ENCODE results near the gene SPATA19. TPM values are rescaled to one million over a fixed set of nuclear protein-coding genes. Genes with fewer than 3 reads are reported as not detected.
"Not testable (repeated sequence)": the region's sequence is repeated elsewhere in the genome, so short reads cannot be mapped to it uniquely, and the experiment has no call there.

Gene SPATA19
- total and polyA plus RNA-seq, 9 donors = not detected

- no peaks in the 10 kb centered on the region for H3K4me1 ChIP-seq (ENCODE audit: control insufficient read depth, insufficient read depth, low read length)
- no peaks in the 10 kb centered on the region for H3K9me3 ChIP-seq (replicated peaks; ENCODE audit: control insufficient read depth, low read depth, low read length)
- no peak overlapping the region for H3K4me3 ChIP-seq (ENCODE audit: low read length)
- no peaks in the 10 kb centered on the region for H3K27me3 ChIP-seq (ENCODE audit: control insufficient read depth, insufficient read depth, low read length)
- DNase-seq = no peak
- H3K36me3 ChIP-seq (ENCODE audit: control insufficient read depth, insufficient read depth, low read length) = no peaks in the 10 kb centered on the region
- no peak overlapping the region for H3K27ac ChIP-seq (ENCODE audit: low read length)
These were observed 22.1 kb upstream of the SPATA19 start for GRCh38 chr11:133867456-133867855.

GRCh38 chr11:133865466-133865865 lies 20.2 kb upstream of the SPATA19 start:
- Histone ChIP-seq H3K36me3 (ENCODE audit: control insufficient read depth, insufficient read depth, low read length) (no peaks in the 10 kb centered on the region), H3K4me1 (ENCODE audit: control insufficient read depth, insufficient read depth, low read length) (no peaks in the 10 kb centered on the region), H3K27me3 (ENCODE audit: control insufficient read depth, insufficient read depth, low read length) (no peaks in the 10 kb centered on the region), H3K4me3 (ENCODE audit: low read length) (no peak overlapping the region), H3K27ac (ENCODE audit: low read length) (no peak overlapping the region), H3K9me3 (replicated peaks; ENCODE audit: control insufficient read depth, low read depth, low read length) (no peaks in the 10 kb centered on the region)
- WGBS (ENCODE audit: insufficient coverage) = 94% methylated on average over 8 of the region's 11 CpGs
- no peak for DNase-seq

- WGBS (ENCODE audit: insufficient coverage) = 95% methylated on average over 26 of the region's 26 CpGs
- DNase-seq = no peak
These were observed 19.4 kb upstream of the SPATA19 start for GRCh38 chr11:133864756-133865155.

GRCh38 chr11:133860151-133860550 lies 14.8 kb upstream of the SPATA19 start:
- WGBS (ENCODE audit: insufficient coverage) = 71% methylated on average over 3 of the region's 6 CpGs
- Histone ChIP-seq H3K36me3 (ENCODE audit: control insufficient read depth, insufficient read depth, low read length) (no peaks in the 10 kb centered on the region), H3K9me3 (replicated peaks; ENCODE audit: control insufficient read depth, low read depth, low read length) (no peaks in the 10 kb centered on the region), H3K27me3 (ENCODE audit: control insufficient read depth, insufficient read depth, low read length) (peaks cover under 1% of the 10 kb centered on the region), H3K4me1 (ENCODE audit: control insufficient read depth, insufficient read depth, low read length) (no peaks in the 10 kb centered on the region), H3K4me3 (ENCODE audit: low read length) (no peak overlapping the region), H3K27ac (ENCODE audit: low read length) (no peak overlapping the region)
- DNase-seq = no peak

More at GRCh38 chr11:133864756-133865155, 19.4 kb upstream of the SPATA19 start:
- no peaks in the 10 kb centered on the region for H3K4me1 ChIP-seq (ENCODE audit: control insufficient read depth, insufficient read depth, low read length)
- H3K9me3 ChIP-seq (replicated peaks; ENCODE audit: control insufficient read depth, low read depth, low read length) = no peaks in the 10 kb centered on the region
- H3K27me3 ChIP-seq (ENCODE audit: control insufficient read depth, insufficient read depth, low read length) = no peaks in the 10 kb centered on the region
- no peak overlapping the region for H3K27ac ChIP-seq (ENCODE audit: low read length)
- no peaks in the 10 kb centered on the region for H3K36me3 ChIP-seq (ENCODE audit: control insufficient read depth, insufficient read depth, low read length)
- no peak overlapping the region for H3K4me3 ChIP-seq (ENCODE audit: low read length)

DNA sequence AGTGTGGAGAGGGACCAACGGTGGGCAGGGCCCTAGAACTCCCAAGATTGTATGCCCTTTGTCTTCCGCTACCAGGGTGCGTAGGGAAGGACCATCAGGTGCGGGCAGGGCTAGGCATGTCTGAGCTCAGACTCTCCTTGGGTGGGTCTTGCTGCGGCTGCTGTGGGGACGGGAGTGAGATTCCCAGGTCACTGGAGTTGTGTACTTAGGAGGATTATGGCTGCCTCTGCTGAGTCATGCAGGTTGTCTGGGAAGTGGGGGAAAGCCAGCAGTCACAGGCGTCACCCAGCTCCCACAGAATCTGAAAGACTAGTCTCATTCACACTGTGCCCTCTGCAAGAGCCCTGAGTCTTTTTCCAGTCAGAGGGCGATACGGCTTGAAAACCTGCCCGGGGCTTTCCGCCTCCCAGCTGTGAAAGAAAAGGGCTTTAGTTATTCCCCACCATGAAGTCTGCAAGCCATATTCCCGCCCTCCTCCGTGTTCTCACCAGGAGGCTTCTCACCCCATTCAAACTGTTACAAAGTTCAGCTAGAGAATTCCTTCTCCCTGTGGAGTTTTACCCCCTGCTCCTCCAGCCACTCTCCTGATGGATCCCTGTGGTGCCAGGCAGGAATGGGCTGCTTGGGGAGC lies 9.1 kb upstream of the SPATA19 start:
- H3K4me3 ChIP-seq (ENCODE audit: low read length); H3K27me3 ChIP-seq (ENCODE audit: control insufficient read depth, insufficient read depth, low read length); H3K9me3 ChIP-seq (replicated peaks; ENCODE audit: control insufficient read depth, low read depth, low read length); H3K4me1 ChIP-seq (ENCODE audit: control insufficient read depth, insufficient read depth, low read length); DNase-seq; H3K27ac ChIP-seq (ENCODE audit: low read length); H3K36me3 ChIP-seq (ENCODE audit: control insufficient read depth, insufficient read depth, low read length): not testable (repeated sequence)
- 34% methylated on average over 9 of the region's 13 CpGs for WGBS (ENCODE audit: insufficient coverage)

DNA sequence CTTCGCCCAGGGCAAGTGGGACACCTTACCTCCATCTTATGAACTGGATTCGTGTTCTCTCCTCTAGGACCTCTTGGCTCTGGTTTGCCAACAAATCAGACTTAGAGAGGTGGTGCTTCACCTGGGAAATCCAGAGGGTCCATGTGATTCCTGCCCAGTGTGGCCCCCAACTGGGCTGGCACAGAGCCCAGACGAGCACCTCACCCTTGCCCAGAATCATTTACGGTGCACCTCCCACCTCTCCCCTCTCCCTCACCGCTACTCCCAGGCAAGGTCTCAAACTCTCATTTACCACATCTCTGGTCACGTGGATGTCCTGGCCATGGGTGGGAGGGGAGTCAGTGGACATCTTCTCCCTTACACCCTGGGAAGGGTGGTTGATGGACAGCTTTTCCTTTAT lies 1.1 kb downstream of the SPATA19 start:
- Histone ChIP-seq H3K4me3 (ENCODE audit: low read length) (no peak overlapping the region), H3K9me3 (replicated peaks; ENCODE audit: control insufficient read depth, low read depth, low read length) (no peaks in the 10 kb centered on the region), H3K4me1 (ENCODE audit: control insufficient read depth, insufficient read depth, low read length) (no peaks in the 10 kb centered on the region), H3K36me3 (ENCODE audit: control insufficient read depth, insufficient read depth, low read length) (no peaks in the 10 kb centered on the region), H3K27me3 (ENCODE audit: control insufficient read depth, insufficient read depth, low read length) (peaks cover 5% of the 10 kb centered on the region), H3K27ac (ENCODE audit: low read length) (no peak overlapping the region)
- 67% methylated on average over 3 of the region's 6 CpGs for WGBS (ENCODE audit: insufficient coverage)
- no peak for DNase-seq

GRCh38 chr11:133843454-133843987 lies 1.8 kb downstream of the SPATA19 start:
- Histone ChIP-seq H3K27ac (ENCODE audit: low read length) (no peak overlapping the region), H3K36me3 (ENCODE audit: control insufficient read depth, insufficient read depth, low read length) (no peaks in the 10 kb centered on the region), H3K27me3 (ENCODE audit: control insufficient read depth, insufficient read depth, low read length) (peaks cover 5% of the 10 kb centered on the region), H3K9me3 (replicated peaks; ENCODE audit: control insufficient read depth, low read depth, low read length) (no peaks in the 10 kb centered on the region), H3K4me1 (ENCODE audit: control insufficient read depth, insufficient read depth, low read length) (no peaks in the 10 kb centered on the region), H3K4me3 (ENCODE audit: low read length) (no peak overlapping the region)
- 64% methylated on average over 11 of the region's 13 CpGs for WGBS (ENCODE audit: insufficient coverage)
- no peak for DNase-seq

DNA sequence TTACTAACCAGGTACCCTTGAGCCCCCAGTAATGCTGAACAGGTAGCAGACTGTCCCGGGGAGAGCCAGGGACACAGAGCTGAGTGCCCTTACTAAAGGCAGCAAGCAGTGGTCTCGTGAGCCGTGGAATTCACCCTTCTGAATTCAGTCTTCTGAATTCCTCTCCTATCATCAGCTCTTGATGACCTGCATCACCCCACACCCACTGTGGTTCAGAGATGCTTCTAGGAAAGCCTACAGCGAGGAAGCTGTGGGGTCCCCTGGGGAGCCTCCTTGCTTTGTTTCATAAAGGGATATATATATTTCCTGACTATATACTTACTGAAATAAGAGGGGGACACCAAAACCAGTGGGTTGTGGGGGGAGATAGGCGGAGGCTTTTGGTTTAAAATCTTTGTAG lies 2.6 kb downstream of the SPATA19 start:
- Histone ChIP-seq H3K27ac (ENCODE audit: low read length) (no peak overlapping the region), H3K4me1 (ENCODE audit: control insufficient read depth, insufficient read depth, low read length) (no peaks in the 10 kb centered on the region), H3K4me3 (ENCODE audit: low read length) (no peak overlapping the region), H3K9me3 (replicated peaks; ENCODE audit: control insufficient read depth, low read depth, low read length) (peaks cover 5% of the 10 kb centered on the region), H3K36me3 (ENCODE audit: control insufficient read depth, insufficient read depth, low read length) (no peaks in the 10 kb centered on the region), H3K27me3 (ENCODE audit: control insufficient read depth, insufficient read depth, low read length) (peaks cover 5% of the 10 kb centered on the region)
- WGBS (ENCODE audit: insufficient coverage) = 68% methylated on average over 3 of the region's 5 CpGs
- DNase-seq = no peak

GRCh38 chr11:133842053-133842452 lies 3.3 kb downstream of the SPATA19 start:
- H3K27ac ChIP-seq (ENCODE audit: low read length) = no peak overlapping the region
- no peaks in the 10 kb centered on the region for H3K4me1 ChIP-seq (ENCODE audit: control insufficient read depth, insufficient read depth, low read length)
- DNase-seq = no peak
- no peak overlapping the region for H3K4me3 ChIP-seq (ENCODE audit: low read length)
- H3K9me3 ChIP-seq (replicated peaks; ENCODE audit: control insufficient read depth, low read depth, low read length) = peaks cover 7% of the 10 kb centered on the region
- H3K27me3 ChIP-seq (ENCODE audit: control insufficient read depth, insufficient read depth, low read length) = peaks cover 5% of the 10 kb centered on the region
- 80% methylated on average over 6 of the region's 7 CpGs for WGBS (ENCODE audit: insufficient coverage)
- no peaks in the 10 kb centered on the region for H3K36me3 ChIP-seq (ENCODE audit: control insufficient read depth, insufficient read depth, low read length)

DNA sequence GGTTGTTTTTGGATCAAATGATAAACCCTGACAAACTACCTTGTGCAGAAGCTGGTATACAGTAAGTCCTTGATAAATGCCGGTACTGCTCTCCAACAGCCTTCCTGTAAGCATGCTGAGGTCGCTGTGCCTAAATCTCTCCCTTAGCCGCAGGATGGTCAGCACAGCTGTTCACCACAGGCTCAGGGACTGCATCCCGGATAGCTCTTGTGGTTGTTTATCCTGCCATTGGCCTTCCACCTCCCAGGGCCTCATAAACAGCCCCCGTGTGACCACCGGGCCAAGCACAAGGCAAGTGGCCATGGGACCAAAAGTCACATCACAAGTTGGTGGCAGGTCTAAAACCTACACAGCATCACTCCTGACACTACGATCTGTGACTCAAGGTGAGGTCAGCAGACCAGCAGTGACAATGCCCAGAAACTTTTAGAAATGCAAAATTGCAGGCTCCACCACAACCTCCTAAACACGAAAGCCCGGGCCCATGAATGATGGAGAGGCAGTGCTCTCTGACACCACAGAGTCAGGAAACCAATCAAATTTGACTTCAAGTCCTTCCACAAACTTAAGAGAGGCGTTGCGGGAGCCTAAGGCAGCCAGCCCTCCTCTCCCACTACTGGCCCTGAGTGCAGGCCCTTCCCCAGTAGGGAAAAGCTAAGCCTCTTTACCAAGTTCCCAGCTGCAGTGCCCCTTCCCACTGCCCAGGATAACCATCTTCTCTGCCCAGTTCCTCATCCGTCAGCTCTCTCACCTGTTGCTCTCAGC lies 3.9 kb downstream of the SPATA19 start:
- Histone ChIP-seq H3K9me3 (replicated peaks; ENCODE audit: control insufficient read depth, low read depth, low read length) (peaks cover 7% of the 10 kb centered on the region), H3K4me3 (ENCODE audit: low read length) (no peak overlapping the region), H3K27me3 (ENCODE audit: control insufficient read depth, insufficient read depth, low read length) (peaks cover 5% of the 10 kb centered on the region), H3K36me3 (ENCODE audit: control insufficient read depth, insufficient read depth, low read length) (no peaks in the 10 kb centered on the region), H3K27ac (ENCODE audit: low read length) (no peak overlapping the region), H3K4me1 (ENCODE audit: control insufficient read depth, insufficient read depth, low read length) (no peaks in the 10 kb centered on the region)
- 73% methylated on average over 10 of the region's 12 CpGs for WGBS (ENCODE audit: insufficient coverage)
- no peak for DNase-seq
